T-helper 1 cell (primary cell): ENCODE data around the gene BMP6.

ENCODE experiments used
- DNase-seq, 5 donors: peaks; one replicate each; pipeline ENCODE4 v3.0.0-alpha.2; 2012 to 2020
- total RNA-seq, 4 donors: gene quantifications; one replicate each; lab custom pipeline; 2026; lab: John Stamatoyannopoulos, UW

Gene BMP6
- total RNA-seq, result 0 to 0.12 (median 0.04) reads per million in 4 donors

GRCh38 chr6:7725849-7726415 lies at the start of gene BMP6:
TSS of gene BMP6 (plus strand) at chr6:7726099. CDS start at chr6:7726956, 857 bp downstream.
- DNase-seq, result peak in 2 of 5 donors; percentile 35 to 52

GRCh38 chr6:7677229-7677628 lies 48.7 kb upstream of the BMP6 start:
- DNase-seq, result no peak

GRCh38 chr6:7680393-7681075 lies 45.4 kb upstream of the BMP6 start:
- no peak for DNase-seq

- no peak for DNase-seq
These were observed 44.5 kb upstream of the BMP6 start for GRCh38 chr6:7681449-7681848.

GRCh38 chr6:7684076-7684475 lies 41.8 kb upstream of the BMP6 start:
- no peak for DNase-seq

- DNase-seq, result no peak
These were observed 41.1 kb upstream of the BMP6 start for GRCh38 chr6:7684843-7685242.

GRCh38 chr6:7685276-7685675 lies 40.6 kb upstream of the BMP6 start:
- DNase-seq, result no peak

- DNase-seq, result no peak
These were observed 38.5 kb upstream of the BMP6 start for GRCh38 chr6:7687145-7688111.

GRCh38 chr6:7691021-7691420 lies 34.9 kb upstream of the BMP6 start:
- DNase-seq, result no peak

- DNase-seq, result no peak
These were observed 34.0 kb upstream of the BMP6 start for GRCh38 chr6:7691675-7692452.

GRCh38 chr6:7692453-7692784 lies 33.5 kb upstream of the BMP6 start:
- no peak for DNase-seq

GRCh38 chr6:7693827-7694226 lies 32.1 kb upstream of the BMP6 start:
- no peak for DNase-seq

GRCh38 chr6:7696061-7696460 lies 29.8 kb upstream of the BMP6 start:
- no peak for DNase-seq

- no peak for DNase-seq
These were observed 28.5 kb upstream of the BMP6 start for GRCh38 chr6:7697432-7697819.

GRCh38 chr6:7697820-7698623 lies 27.9 kb upstream of the BMP6 start:
- DNase-seq, result no peak

GRCh38 chr6:7701212-7701834 lies 24.6 kb upstream of the BMP6 start:
- no peak for DNase-seq

- DNase-seq, result no peak
These were observed 22.7 kb upstream of the BMP6 start for GRCh38 chr6:7703148-7703680.

- DNase-seq, result no peak
These were observed 20.4 kb upstream of the BMP6 start for GRCh38 chr6:7705483-7705882.

GRCh38 chr6:7706269-7706668 lies 19.6 kb upstream of the BMP6 start:
- DNase-seq, result no peak

- DNase-seq, result no peak
These were observed 18.1 kb upstream of the BMP6 start for GRCh38 chr6:7707787-7708186.

- no peak for DNase-seq
These were observed 6.5 kb upstream of the BMP6 start for GRCh38 chr6:7719364-7719850.
